HG03108 (cell line): Measurements from ENCODE around the gene RIT1.
A peak's percentile ranks its signal among the peaks of the same experiment; 100 is the strongest.

ENCODE experiments used
- ATAC-seq: cut with Tn5 transposase; IDR thresholded peaks from one replicate; pipeline ENCODE4 v1.9.1; 2021; ENCODE audit warnings: moderate library complexity; ENCODE audit not compliant: unreplicated experiment

RIT1 gene

GRCh38 chr1:155859234-155859829 is 51.8 kb downstream of the RIT1 start, which contains the start of gene SYT11:
SYT11 (plus strand) TSS chr1:155859567; CDS start chr1:155859762, 195 bp downstream.
- peak; percentile 60 for ATAC-seq

GRCh38 chr1:155858800-155859233 is 52.3 kb downstream of the RIT1 start:
- ATAC-seq = peak; percentile 11

- peak; percentile 40 for ATAC-seq
These were observed 53.9 kb downstream of the RIT1 start, which contains the start of gene GON4L for GRCh38 chr1:155856975-155857930. GON4L (minus strand) TSS chr1:155857214; CDS start chr1:155853780, 3,434 bp downstream.

- ATAC-seq = no peak
These were observed 54.7 kb downstream of the RIT1 start for GRCh38 chr1:155856257-155856974.

- ATAC-seq = no peak
These were observed 60.8 kb downstream of the RIT1 start for GRCh38 chr1:155850345-155850744.

- ATAC-seq = no peak
These were observed 63.2 kb downstream of the RIT1 start for GRCh38 chr1:155847823-155848529.
